DMS153 treated with DMSO at 0.1 percent for 48 hours (cell line): Measurements from ENCODE around the gene ALAS1.

Source experiments
- DNase-seq: peaks from one replicate; lab custom pipeline; 2025; ENCODE audit not compliant: unreplicated experiment; lab: John Stamatoyannopoulos, UW

Gene ALAS1

GRCh38 chr3:52248816-52249547 lies 51.0 kb downstream of the ALAS1 start:
- DNase-seq: no peak

- DNase-seq: no peak
Measured at GRCh38 chr3:52249683-52250082, 51.7 kb downstream of the ALAS1 start.

GRCh38 chr3:52250122-52250521 lies 52.2 kb downstream of the ALAS1 start:
- DNase-seq: no peak

DNA sequence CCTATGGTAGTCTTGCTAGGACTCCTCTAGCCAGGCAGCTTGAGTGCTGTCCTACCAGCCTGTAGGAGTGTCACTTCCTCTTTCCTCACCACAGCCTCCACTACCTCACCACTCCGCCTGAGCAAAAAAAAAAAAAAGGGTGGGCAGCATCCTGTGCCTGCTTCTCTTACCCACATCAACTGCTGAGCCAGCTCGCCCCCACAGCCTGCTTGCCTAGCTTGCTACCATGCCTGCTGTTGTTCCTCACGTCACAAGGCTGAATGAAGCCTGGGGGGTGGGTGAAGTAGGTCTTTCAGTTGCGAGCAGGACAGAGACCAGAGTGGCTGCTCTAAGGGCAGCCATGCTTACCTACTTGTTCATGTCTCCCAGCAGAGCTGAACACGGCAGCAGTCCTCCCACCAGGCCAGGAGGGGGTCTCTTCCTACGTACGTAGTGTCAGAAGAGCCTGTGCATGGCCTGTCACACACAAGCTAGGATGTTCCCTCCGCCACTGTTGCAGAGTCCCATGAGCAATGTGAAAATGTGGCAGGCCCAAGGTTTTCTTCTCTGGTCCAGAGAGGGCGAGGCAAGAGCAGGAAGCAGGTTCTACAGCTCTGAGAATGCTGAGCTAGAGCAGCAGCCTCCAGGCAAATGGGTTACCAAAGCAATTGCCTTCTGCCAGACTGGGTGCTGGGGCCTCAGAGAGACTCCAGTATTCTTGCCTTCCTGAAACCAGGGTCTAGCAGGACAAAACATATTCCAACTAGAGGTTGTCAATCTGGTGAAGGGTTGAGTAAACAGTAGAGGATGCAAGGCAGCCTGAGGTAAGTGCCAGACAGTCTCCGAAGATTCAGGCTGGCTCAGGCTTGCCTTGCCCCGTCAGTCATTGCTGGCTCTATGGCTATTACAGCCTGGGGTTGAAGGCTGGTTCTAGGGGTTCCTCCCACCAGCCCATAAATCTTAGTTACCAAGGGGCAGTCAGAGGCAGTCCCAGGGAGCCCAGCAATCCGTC lies 55.6 kb downstream of the ALAS1 start:
- DNase-seq: no peak

DNA sequence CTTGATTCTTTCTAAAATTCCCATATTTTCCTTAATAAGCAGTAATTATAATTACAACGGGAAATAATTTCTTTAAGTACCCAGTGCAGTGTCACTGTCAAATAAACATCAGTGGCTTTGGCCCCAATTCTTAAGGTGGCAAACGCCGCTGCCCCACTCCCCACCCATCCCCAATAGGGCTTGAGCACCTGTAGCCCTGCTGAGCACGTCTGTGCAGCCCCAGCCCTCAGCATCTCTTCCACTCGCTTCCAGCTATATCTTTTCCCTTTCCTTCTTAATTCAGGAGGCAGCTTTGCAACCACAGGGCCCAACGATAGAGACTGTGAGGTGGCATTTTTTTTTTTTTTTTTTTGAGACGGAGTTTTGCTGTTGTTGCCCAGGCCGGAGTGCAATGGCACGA lies 56.6 kb downstream of the ALAS1 start:
- DNase-seq: no peak

GRCh38 chr3:52256159-52256558 lies 58.2 kb downstream of the ALAS1 start:
- DNase-seq: no peak

- DNase-seq: no peak
Measured at GRCh38 chr3:52256622-52257021, 58.7 kb downstream of the ALAS1 start.

DNA sequence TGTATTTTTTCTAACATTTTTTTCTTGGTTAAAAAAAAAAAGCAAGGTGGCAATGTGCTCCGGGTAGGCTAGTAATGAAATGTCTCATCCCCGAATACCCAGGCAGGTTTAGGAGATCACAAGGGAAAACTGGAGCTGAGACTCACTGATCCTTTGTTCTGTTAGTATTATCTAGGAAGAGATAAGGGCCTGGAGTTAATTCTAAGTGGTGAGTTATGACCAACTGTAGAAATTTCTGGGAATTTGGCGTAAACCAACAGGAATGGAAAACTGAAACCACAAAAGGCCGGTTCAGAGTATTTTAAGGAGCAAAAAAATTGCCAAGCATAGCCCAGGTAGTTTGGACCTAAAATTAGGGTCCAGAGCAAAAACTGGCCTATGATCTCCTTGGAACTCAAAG lies 60.0 kb downstream of the ALAS1 start:
- no peak for DNase-seq

GRCh38 chr3:52259035-52259434 lies 61.1 kb downstream of the ALAS1 start:
- DNase-seq: no peak

DNA sequence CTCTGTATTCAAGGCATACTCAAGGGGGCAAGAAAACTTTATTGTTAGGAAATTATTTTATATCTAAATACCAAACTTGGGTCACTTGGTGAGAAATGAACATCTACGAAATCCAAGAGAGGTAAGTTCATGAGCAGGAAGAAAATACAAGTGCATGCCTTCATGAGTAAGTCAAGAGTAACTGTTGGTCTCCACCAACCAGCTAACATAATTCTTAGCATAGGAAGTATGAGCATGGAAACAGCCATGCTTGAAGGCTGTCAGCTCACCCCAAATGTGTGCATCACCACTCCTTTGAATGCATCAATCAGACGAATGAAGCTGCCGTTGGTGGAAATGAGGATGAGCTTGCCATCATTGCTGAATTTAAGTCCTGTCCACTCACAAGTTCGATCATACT lies 61.5 kb downstream of the ALAS1 start:
- no peak for DNase-seq

DNA sequence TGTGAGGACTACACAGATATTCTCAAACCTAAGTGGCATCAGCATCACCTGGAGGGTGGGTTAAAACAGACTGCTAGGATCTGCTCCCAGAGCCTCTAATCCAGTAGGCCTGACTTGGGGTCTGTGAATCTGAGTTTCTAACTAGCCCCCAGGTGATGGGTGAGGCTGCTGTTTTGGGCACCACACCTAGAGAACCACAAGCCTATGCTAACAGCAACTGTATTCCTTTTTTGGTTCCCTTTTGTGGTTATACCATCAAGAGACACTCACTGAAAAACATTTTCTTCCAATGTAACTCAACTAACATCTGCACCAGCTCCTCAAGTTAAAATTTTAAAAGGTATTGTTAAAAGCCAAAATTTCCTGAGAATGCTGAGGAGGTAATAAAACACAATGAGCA lies 64.5 kb downstream of the ALAS1 start:
- no peak for DNase-seq
